LNCAP (cell line): ENCODE data around the gene ORAI1.

Experiments
- TF ChIP-seq, protein P1 (sequence below): fragments of 450-650 bp; IDR thresholded peaks from 2 replicates; pipeline ENCODE4 v1.5.1; 2017; ENCODE audit warnings: mild to moderate bottlenecking

Gene ORAI1

DNA sequence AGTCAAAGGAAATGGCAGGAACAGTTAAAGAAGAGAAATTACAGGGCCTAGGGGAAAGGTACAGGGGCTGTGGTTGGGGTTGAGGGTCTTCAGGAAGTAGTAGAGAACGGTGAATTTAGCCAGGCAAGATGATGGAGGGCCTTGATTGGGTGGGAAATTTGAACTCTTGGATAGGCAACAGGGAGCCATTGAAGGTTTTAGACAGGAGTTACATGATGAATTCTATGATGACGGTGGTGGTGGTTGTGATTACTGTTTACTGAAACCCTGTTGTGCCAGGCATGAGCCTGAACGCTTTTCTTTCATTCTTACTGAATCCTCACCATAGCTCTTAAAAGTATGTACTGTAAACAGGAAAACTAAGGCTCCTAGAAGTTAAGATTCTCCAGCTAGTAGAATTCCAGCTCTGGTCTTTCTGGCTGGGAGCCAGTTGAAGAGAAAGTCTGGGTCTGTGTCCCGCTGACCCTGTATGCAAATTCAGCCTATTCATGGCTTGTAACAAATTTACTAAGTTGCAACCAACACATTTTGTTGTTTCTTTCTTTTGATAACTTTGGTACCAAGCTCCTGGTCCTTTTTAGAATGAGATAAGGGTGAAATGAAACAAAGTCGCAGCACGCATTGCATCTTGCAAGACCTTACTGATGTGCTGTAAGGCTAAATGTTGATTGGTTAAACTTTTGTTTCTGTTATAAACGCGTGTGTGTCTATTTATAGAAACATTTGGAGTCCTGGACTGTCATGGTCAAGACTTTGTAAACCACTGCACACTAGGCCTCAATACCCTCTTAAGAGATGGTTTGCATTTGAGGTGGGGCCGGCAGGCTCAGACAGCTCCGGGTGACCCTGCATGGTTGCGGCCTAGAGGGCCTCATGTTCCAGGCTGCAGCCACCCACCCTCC is 6.0 kb downstream of the ORAI1 start:
- TF ChIP-seq, protein P1, sequence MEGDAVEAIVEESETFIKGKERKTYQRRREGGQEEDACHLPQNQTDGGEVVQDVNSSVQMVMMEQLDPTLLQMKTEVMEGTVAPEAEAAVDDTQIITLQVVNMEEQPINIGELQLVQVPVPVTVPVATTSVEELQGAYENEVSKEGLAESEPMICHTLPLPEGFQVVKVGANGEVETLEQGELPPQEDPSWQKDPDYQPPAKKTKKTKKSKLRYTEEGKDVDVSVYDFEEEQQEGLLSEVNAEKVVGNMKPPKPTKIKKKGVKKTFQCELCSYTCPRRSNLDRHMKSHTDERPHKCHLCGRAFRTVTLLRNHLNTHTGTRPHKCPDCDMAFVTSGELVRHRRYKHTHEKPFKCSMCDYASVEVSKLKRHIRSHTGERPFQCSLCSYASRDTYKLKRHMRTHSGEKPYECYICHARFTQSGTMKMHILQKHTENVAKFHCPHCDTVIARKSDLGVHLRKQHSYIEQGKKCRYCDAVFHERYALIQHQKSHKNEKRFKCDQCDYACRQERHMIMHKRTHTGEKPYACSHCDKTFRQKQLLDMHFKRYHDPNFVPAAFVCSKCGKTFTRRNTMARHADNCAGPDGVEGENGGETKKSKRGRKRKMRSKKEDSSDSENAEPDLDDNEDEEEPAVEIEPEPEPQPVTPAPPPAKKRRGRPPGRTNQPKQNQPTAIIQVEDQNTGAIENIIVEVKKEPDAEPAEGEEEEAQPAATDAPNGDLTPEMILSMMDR = no peak

DNA sequence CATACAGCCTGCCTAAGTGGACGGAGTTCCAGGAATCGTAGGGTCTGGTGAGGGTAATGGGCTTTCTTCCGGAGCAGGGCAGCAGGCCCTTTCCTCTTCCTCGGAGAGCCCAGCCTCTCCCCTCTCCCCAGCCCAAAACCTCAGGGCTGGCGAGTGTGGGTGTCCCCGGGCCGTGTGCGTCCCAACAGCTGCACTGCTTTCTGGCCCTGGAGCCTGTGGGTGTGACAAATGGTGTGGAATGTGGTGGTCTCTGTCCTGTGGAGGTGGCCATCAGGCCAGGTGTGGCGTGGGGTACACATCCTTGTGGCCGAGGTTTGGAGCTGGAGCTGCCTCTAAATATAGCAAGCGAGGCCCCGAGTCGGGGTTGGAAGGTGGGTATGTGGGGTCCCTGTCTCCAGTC is 8.5 kb downstream of the ORAI1 start:
- TF ChIP-seq, protein P1 = no peak

GRCh38 chr12:121637231-121637914 is 11.0 kb downstream of the ORAI1 start:
- TF ChIP-seq, protein P1 = no peak

DNA sequence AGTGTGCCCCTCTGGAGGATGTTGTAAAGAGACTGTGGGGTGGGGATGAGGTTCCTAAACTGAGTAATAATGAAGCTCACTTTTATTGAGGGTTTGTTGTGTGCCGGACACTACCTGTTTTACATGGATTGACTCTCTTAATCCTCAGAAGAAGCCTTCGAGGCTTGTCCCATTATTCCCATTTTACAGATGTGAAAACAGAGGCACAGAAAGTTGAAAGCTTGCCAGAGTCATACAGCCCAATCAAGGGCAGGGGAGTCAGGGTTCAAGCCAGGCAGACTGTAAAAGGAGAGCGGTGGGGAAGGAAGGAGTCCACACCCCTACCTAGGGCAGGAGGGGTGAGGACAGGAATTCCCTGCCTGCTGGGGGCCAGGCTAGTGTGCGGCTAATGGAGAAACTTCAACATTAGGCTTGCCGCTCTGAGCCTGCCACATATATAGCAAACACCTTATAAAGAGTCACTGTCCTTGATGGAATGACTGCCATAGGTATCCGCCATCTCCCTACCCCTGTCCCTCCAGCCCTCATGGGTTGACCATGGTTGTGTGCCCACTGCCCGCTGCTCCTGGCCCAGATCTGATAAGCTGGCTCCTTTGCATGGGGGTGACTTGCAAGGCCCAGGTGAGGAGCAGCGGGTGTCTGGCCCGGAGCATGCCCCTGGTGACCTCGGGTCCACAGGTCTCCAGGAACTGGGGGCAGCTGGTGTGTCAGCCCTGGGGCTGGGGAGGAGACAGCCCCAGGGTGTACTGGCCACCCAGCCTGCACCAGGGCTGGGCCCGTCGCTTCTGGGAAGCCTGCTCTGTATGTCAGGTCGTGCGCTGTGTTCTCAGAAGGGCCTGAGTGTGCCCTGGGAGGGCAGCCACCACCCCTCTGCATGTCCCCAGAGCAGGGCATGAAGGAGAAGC is 12.2 kb downstream of the ORAI1 start:
- TF ChIP-seq, protein P1 = no peak

GRCh38 chr12:121641343-121641630 is 15.0 kb downstream of the ORAI1 start:
- TF ChIP-seq, protein P1 = no peak

- TF ChIP-seq, protein P1 = no peak
Observed at GRCh38 chr12:121648458-121649028, 22.2 kb downstream of the ORAI1 start.

GRCh38 chr12:121649322-121649721 is 23.0 kb downstream of the ORAI1 start:
- TF ChIP-seq, protein P1 = no peak
